Measurements from ENCODE around the gene LYSET.
"Not testable (repeated sequence)": the region's sequence is repeated elsewhere in the genome, so short reads cannot be mapped to it uniquely, and the experiment has no call there.

- not testable (repeated sequence) for TF ChIP-seq EZH2 (IDR thresholded peaks at IDR 0.05; ENCODE audit: borderline replicate concordance, control insufficient read depth, low read depth, low read length); KDM1A (IDR thresholded peaks at IDR 0.05; ENCODE audit: borderline replicate concordance); YY1 (IDR thresholded peaks at IDR 0.05; ENCODE audit: low read depth, low read length); EP300 (IDR thresholded peaks at IDR 0.05; ENCODE audit: borderline replicate concordance in 1 of 2, control insufficient read depth in 1 of 2, low read depth in 2 of 2, low read length in 2 of 2); CTCF (IDR thresholded peaks at IDR 0.05 in 2 of 3, conservative IDR thresholded peaks at IDR 0.05 in 1 of 3; ENCODE audit: control insufficient read depth in 2 of 3, extremely low read depth in 1 of 3, insufficient read depth in 1 of 3, low read depth in 3 of 3, low read length in 3 of 3); CHD1 (IDR thresholded peaks at IDR 0.05; ENCODE audit: low read depth, low read length); POLR2AphosphoS5 (IDR thresholded peaks at IDR 0.05; ENCODE audit: low read length); MXI1 (IDR thresholded peaks at IDR 0.05; ENCODE audit: low read depth, low read length); CBX5 (IDR thresholded peaks at IDR 0.05; ENCODE audit: low read depth); TCF7 (IDR thresholded peaks at IDR 0.05; ENCODE audit: borderline replicate concordance); E4F1 (IDR thresholded peaks at IDR 0.05; ENCODE audit: borderline replicate concordance, partially characterized antibody); SIN3A (IDR thresholded peaks at IDR 0.05; ENCODE audit: low read depth, low read length); SMAD1 (IDR thresholded peaks at IDR 0.05; ENCODE audit: low read depth, partially characterized antibody)
Observed at GRCh38 chr14:93170141-93170540, 15.0 kb upstream of the LYSET start.
